ENCODE measurements around the gene GUCY1B1. TPM values are rescaled to one million over a fixed set of nuclear protein-coding genes. Genes with fewer than 3 reads are reported as not detected.

GUCY1B1 gene
- total RNA-seq, 1 donor from 2014 or later = 0.22 TPM

DNA sequence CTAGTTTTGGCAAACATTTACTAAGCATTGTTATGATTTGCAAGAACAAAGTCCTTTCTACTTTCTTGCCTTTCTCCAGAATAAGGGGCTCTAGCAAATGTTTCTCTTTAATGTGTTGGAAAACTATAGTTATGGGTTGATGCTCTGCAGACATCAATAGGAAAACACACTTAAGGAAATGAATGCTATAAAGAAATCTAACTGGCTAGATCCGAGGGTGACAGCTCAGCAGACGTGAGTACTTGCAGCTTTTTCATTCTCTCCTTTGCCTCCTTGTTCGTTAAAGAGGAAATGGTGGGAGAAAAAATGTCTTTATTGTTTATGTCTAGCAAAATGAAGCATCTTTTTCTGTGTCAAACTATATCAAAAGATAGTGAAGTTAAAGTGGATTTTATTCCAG is 6.3 kb downstream of the GUCY1B1 start:
- TF ChIP-seq, protein P1, sequence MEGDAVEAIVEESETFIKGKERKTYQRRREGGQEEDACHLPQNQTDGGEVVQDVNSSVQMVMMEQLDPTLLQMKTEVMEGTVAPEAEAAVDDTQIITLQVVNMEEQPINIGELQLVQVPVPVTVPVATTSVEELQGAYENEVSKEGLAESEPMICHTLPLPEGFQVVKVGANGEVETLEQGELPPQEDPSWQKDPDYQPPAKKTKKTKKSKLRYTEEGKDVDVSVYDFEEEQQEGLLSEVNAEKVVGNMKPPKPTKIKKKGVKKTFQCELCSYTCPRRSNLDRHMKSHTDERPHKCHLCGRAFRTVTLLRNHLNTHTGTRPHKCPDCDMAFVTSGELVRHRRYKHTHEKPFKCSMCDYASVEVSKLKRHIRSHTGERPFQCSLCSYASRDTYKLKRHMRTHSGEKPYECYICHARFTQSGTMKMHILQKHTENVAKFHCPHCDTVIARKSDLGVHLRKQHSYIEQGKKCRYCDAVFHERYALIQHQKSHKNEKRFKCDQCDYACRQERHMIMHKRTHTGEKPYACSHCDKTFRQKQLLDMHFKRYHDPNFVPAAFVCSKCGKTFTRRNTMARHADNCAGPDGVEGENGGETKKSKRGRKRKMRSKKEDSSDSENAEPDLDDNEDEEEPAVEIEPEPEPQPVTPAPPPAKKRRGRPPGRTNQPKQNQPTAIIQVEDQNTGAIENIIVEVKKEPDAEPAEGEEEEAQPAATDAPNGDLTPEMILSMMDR (IDR thresholded peaks at IDR 0.05) = no peak
- Mint-ChIP-seq H3K36me3 (ENCODE audit: low read depth) (no peaks in the 10 kb centered on the region), H3K4me3 (no peak overlapping the region), H3K9me3 (no peaks in the 10 kb centered on the region), H3K4me1 (peaks cover 8% of the 10 kb centered on the region), H3K27ac (no peak overlapping the region), H3K27me3 (peaks cover 6% of the 10 kb centered on the region)
- intact Hi-C loops (cut with micrococcal nuclease) = no loop called here
- ATAC-seq (ENCODE audit: low read depth) (no peak), DNase-seq (no peak)
- CTCF ChIA-PET = no interaction called here
- POLR2A ChIA-PET = no interaction called here

DNA sequence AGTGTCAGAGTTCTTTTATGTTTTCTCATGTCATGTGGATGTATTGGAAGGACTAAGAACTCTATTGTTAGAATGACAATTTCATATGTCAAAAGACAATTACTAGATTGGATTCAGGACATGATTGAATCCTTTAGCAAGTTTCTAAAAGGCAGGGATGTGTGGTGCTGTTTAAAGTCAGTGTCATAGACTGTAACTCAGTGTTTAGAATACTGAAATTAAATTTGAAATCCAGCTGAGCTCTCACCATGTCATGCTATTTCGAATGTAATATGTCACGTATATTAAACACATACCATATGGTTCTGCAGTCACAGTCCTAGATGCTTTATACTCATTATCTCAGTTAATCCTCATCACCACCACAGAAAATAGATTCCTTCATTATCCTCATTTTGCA is 7.8 kb downstream of the GUCY1B1 start:
- CTCF ChIA-PET = no interaction called here
- ATAC-seq (ENCODE audit: low read depth) = no peak
- DNase-seq = no peak
- peaks cover 4% of the 10 kb centered on the region for H3K4me1 Mint-ChIP-seq
- H3K36me3 Mint-ChIP-seq (ENCODE audit: low read depth) = no peaks in the 10 kb centered on the region
- no peak overlapping the region for H3K4me3 Mint-ChIP-seq
- no peaks in the 10 kb centered on the region for H3K27me3 Mint-ChIP-seq
- POLR2A ChIA-PET = no interaction called here
- TF ChIP-seq, protein P1 (IDR thresholded peaks at IDR 0.05) = no peak
- H3K9me3 Mint-ChIP-seq = no peaks in the 10 kb centered on the region
- no peak overlapping the region for H3K27ac Mint-ChIP-seq
- intact Hi-C loops (cut with micrococcal nuclease) = no loop called here

DNA sequence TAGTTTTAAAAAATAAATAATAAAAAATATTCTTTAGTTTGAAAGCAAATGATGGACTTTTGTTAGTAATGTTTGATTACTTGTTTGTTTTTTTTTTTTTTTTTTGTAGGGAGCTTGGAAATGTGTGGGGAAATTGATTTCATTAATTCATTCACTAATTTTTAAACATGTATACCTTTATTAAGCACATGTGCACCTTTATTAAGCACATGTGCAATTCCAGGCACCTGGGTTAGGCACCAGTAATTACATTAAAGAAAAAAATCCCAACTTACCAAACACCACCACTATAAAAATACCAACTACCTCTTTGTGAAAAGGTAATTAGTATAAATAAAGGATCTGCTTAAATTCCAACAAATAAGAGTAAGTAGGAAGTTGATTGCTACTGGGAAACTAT is 9.5 kb downstream of the GUCY1B1 start:
- TF ChIP-seq, protein P1 (IDR thresholded peaks at IDR 0.05) = no peak
- Mint-ChIP-seq H3K27me3 (no peaks in the 10 kb centered on the region), H3K4me1 (peaks cover 4% of the 10 kb centered on the region), H3K27ac (no peak overlapping the region), H3K36me3 (ENCODE audit: low read depth) (no peaks in the 10 kb centered on the region), H3K9me3 (no peaks in the 10 kb centered on the region), H3K4me3 (no peak overlapping the region)
- no peak for DNase-seq
- CTCF ChIA-PET = no interaction called here
- ATAC-seq (ENCODE audit: low read depth) = no peak
- POLR2A ChIA-PET = interaction anchor here (1.4 kb wide), 1 partner anchor 9 kb away, joined by 3 read pairs; the partner anchor contains the start of gene GUCY1B1
- intact Hi-C loops (cut with micrococcal nuclease) = no loop called here

DNA sequence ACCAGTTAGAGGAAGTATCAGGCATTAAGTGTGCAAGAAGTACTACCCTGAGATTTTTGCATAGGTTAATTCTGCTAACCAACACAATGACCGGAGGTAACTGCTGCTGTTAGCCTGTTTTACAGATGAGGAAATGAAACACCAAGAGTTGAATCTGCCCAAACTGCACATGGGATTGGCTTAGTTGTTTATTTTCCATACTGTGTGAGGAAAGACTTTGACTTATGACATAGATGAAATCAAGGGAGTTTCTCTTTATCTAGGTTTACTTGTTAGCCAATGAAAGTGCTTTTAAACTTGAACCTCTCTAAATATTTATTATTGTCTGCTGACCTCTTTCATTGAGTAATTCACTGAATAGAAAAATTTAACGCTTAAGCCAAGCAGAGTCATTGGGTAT is 10.3 kb downstream of the GUCY1B1 start:
- Mint-ChIP-seq H3K36me3 (ENCODE audit: low read depth) (no peaks in the 10 kb centered on the region), H3K9me3 (no peaks in the 10 kb centered on the region), H3K4me1 (peaks cover 4% of the 10 kb centered on the region), H3K4me3 (no peak overlapping the region), H3K27ac (no peak overlapping the region), H3K27me3 (no peaks in the 10 kb centered on the region)
- ATAC-seq (ENCODE audit: low read depth) = no peak
- ChIA-PET CTCF (no interaction called here), POLR2A (no interaction called here)
- TF ChIP-seq, protein P1 (IDR thresholded peaks at IDR 0.05) = no peak
- intact Hi-C loops (cut with micrococcal nuclease) = no loop called here
- DNase-seq = no peak

DNA sequence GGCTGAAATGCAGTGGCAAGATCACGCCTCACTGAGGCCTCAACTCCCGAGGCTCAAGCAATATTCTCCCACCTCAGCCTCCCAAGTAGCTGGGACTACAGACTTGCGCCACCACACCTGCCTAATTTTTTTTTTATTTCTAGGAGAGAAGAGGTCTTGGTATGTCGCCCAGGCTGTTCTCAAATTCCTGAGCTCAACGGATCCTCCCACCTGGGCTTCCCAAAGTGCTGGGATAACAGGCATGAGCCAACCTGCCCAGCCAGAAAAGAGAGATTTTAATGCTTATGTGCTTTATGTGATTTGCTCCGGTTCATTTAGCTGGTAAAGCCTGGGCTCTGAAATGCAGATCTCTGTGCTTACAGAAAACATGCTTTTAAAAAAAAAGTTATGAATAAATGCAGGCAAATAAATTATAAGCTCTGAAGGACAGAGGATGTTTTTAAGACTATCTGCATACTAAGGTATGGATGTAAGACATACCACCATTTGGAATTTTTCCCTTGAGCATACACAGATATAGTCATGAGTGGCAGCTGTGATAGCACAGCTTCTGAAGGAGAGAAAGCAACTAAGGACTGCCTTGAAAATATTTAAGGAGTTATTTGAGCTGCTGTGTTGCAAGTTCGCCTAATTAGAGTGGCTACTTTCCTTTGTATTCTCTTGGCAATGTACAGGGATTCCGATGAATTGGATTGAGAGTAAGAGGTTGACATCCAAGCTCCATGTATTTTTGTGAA is 13.8 kb downstream of the GUCY1B1 start:
- Mint-ChIP-seq H3K4me1 (peaks cover 4% of the 10 kb centered on the region), H3K36me3 (ENCODE audit: low read depth) (no peaks in the 10 kb centered on the region), H3K9me3 (no peaks in the 10 kb centered on the region), H3K27me3 (no peaks in the 10 kb centered on the region), H3K4me3 (no peak overlapping the region), H3K27ac (no peak overlapping the region)
- TF ChIP-seq, protein P1 (IDR thresholded peaks at IDR 0.05) = no peak
- intact Hi-C loops (cut with micrococcal nuclease) = no loop called here
- ChIA-PET CTCF (interaction anchor here (1.0 kb wide), 1 partner anchor 15 kb away, joined by 3 read pairs; no protein-coding TSS in a partner anchor), POLR2A (no interaction called here)
- no peak for ATAC-seq (ENCODE audit: low read depth)
- DNase-seq = no peak

Data from activated B cell treated with CpG ODN at 0.5 μM for 24 hours (primary cell).